Left renal cortex interstitium (tissue), 4 donors: Measurements from ENCODE around the gene ERBB4. TPM values are rescaled to one million over a fixed set of nuclear protein-coding genes. Genes with fewer than 3 reads are reported as not detected.

Source experiments
- DNase-seq, 4 donors: peaks; one replicate each; pipeline ENCODE4 v3.0.0-alpha.2; 2013; ENCODE audit warnings: low read depth in 4 of 4, low spot score in 2 of 4, missing footprints in 1 of 4
- polyA plus RNA-seq, 4 donors: library from polyadenylated mRNA; unstranded; fragments of 120-200 nt; gene quantifications; one replicate each; pipeline ENCODE4 v1.2.1, GENCODE V29; 2013; ENCODE audit not compliant: insufficient read length in 4 of 4

Gene ERBB4
- polyA plus RNA-seq, 4 donors = 34.7 to 59.5 (median 45.5) TPM

GRCh38 chr2:211391189-211391567 lies 1147.4 kb downstream of the ERBB4 start:
- no peak for DNase-seq

- no peak for DNase-seq
These were observed 1147.9 kb downstream of the ERBB4 start for GRCh38 chr2:211390536-211391188.

DNA sequence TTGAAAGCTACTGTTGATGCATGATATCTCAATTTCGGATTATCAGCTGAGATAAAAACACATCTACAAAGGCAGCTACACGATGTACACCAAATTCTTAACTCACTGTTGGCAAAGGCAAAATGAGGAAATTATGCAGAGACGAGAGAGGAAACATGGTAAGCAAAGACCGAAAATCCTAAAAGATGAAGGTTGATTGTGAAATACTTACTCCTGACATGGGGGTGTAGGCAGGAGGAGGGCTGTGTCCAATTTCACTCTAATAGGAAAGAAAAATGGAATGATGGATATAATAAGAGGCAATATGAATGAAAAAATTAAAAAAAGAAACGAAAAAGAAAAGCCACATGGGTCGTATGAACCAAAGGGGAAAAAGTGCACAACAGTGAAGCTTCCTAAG lies 1150.9 kb downstream of the ERBB4 start:
- DNase-seq = no peak

GRCh38 chr2:211380041-211380440 lies 1158.6 kb downstream of the ERBB4 start:
- no peak for DNase-seq

DNA sequence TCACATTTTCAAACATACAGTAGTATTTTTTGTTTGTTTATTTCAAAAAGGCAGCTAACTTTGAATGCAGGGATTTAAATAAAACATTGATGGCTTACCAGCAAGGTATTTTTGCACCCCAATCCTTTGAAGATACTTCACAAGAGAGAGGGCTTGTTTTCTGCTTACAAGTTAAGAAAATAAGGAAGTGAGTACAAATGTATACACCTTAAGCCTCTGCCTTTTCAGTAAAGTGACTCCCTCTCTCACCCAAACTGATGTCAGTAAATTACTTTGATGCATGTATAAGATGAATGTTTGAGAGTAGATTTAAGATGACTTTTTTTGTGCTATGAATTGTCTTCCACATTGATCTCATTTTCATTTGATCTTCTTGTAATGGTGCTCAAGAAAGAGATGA lies 1162.2 kb downstream of the ERBB4 start:
- no peak for DNase-seq

DNA sequence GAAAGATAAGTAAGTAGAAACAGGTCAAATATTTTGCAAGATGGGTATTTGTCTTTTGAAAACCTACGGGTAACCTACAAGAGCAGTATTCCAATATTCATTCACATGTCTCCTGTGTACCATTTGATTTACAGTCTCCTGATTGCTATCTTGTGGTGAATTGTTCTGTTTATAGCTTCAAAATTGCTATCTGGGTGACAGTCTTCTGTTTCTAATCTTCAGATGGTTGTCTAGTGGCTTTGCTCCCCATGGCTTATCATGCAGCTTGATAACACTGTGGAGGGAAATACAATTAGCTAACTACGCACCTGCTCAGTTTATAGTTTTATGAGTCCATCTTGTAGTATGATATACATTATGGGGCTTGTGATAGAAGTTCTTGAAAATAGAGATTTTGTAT lies 1165.4 kb downstream of the ERBB4 start:
- no peak for DNase-seq

- no peak for DNase-seq
These were observed 1167.1 kb downstream of the ERBB4 start for GRCh38 chr2:211371465-211371864.

DNA sequence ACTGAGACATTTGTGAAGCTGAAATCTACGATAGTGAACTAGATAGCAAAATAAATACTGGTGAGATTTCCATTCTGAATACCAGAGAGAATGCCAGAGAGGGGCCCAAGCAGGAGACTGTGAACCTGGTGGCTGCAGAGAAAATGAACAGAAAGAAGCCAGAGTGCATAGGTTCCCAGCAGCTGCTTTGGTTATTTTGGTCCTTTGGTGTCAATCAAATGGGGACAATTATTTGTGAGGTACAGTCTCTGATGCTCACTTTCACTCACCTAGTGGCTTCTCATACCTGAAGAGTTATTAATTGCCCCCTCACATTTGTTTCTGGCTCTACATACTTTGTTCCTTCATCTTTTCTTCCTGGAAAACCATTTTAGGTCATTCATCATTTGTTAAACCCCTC lies 1170.1 kb downstream of the ERBB4 start:
- no peak for DNase-seq

DNA sequence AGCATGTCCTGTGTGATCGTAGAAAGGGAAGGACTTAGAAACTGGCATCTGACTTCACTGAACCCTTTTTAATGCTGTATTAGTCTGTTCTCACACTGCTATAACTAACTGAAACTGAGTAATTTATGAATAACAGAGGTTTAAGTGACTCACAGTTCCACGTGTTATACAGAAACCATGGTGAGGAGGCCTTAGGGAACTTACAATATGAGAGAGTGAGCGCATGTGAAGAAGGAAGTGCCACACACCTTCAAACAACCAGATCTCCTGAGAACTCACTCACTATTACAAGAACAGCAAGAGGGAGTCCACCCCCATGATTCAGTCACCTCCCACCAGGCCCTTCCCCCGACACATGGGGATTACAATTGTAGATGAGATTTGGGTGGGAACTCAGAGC lies 1170.9 kb downstream of the ERBB4 start:
- DNase-seq = no peak

DNA sequence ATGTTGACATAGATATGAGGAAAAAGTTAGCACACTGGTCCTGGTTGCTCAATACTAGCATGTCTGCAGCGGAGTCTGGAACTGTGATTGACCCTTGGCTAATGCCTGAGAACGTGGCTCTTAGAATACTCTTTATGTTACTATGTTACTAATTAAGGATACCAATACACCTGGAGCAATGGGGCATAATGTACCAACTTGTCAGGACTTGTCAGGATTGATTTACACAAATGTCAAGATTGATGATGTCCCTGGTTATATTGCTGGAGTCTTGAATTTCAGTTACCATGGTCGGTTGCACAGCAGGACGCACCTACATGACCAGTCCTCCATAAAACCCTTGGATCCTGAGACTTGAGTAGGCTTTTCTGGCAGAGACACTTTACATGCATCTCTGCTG lies 1171.3 kb downstream of the ERBB4 start:
- peak in 1 of 4 donors; percentile 20 for DNase-seq

- DNase-seq = no peak
These were observed 1173.7 kb downstream of the ERBB4 start for GRCh38 chr2:211364911-211365310.

DNA sequence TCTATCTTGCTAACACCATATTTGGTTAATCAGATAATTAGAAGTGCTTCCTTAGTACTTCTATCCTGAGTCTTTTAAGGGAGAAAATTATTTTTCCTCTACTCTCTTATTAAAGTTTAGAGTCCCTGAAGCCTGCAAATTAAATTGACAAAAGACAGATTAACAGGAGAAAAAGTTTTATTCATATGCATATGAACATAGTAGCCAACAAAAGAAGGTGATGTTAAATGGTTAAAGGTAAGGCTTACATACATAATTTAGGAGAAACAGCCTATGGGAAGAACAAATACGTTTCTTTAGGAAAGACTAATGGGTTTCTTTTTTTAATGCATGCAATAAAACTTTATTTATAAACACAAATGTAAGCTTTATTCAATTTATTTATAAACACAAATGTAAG lies 1177.2 kb downstream of the ERBB4 start:
- no peak for DNase-seq

GRCh38 chr2:211359347-211359746 lies 1179.3 kb downstream of the ERBB4 start:
- DNase-seq = no peak

GRCh38 chr2:211358504-211358903 lies 1180.1 kb downstream of the ERBB4 start:
- DNase-seq = no peak

DNA sequence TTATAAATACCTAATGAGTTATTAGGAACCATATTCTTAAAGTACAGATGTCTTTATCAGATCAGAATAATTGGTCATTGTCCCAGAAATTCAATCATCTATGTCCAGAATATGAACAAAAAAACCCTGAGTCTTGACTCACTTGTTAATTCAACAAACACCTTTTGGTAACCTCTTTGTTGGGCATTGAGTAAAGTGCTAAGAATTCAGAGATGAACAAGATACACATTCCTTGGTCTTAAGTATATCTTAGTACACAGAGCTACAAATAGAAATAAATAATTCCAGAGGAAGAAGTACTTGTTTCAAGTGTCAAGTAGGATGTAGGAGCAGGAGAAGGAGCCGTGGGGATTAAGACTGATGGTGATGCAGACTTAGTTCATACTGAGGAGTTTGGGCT lies 1184.1 kb downstream of the ERBB4 start:
- no peak for DNase-seq

GRCh38 chr2:211351987-211352386 lies 1186.6 kb downstream of the ERBB4 start:
- no peak for DNase-seq

GRCh38 chr2:211349031-211349430 lies 1189.6 kb downstream of the ERBB4 start:
- DNase-seq = no peak

GRCh38 chr2:211347328-211347727 lies 1191.3 kb downstream of the ERBB4 start:
- DNase-seq = no peak

DNA sequence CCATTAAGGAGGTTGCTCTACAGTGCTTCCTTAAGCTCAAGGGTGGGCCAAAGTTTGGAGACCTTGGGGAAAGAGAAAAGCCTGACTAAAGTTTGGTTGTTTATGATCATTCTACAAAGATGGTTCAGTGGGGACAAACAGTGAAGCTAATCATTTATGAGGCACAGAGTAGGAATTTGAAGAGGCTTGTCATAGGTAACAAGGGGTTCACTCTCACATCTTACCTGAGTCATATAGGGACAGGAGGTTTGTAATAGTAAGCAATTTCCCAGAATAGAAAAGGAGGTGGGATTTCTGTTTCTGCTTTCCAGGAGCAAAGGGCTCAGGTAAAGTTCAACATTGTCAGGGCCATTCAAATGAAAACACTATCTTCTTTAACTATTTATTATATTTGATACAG lies 1194.3 kb downstream of the ERBB4 start:
- DNase-seq = no peak

DNA sequence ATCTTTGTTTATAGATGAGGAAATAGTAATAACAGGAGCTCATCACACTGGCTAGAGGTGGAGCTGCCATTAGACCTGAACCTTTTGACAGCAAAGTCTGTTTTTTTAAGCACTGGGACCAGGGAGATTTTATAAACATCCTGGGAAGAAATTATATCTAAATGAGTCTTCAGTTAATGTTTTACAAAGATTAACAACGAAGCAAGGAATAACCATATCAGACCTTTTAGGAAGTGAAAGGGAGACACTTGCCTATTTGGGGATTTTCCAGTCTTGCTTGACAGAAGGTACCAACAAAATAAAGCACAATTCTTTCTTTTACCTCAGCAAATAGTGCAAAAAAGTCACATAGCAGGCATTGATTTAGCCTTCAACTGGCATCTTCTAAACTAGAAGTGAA lies 1205.2 kb downstream of the ERBB4 start:
- no peak for DNase-seq

GRCh38 chr2:211331736-211332135 lies 1206.9 kb downstream of the ERBB4 start:
- DNase-seq = no peak

- no peak for DNase-seq
These were observed 1208.7 kb downstream of the ERBB4 start for GRCh38 chr2:211329882-211330281.

DNA sequence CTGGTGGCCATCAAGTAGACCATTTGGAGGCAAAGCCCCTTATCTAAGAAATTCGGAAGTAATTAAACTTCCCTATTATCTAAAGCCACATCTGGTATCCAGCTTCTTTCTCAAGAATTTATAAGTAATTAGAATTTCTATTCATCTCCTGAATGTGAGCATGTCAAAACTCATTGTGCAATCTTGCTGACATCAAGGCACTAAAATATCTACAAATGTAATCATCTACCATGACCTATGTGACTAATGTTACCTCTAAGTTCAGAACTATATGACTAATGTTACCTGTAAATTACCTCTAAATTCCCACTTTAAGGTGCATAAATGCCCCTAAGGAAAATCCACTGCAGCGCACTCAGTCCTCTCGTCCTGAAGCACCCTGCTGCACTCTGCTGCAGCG lies 1209.2 kb downstream of the ERBB4 start:
- DNase-seq = no peak
